OCI-LY7 (cell line): ENCODE data around the gene FA2H. TPM values are rescaled to one million over a fixed set of nuclear protein-coding genes. Genes with fewer than 3 reads are reported as not detected.

ENCODE experiments used
- BruUV-seq: library from RNA; stranded (reverse); fragments of 400-500 nt; replicated peaks from 2 replicates; lab custom pipeline; 2021; lab: Mats Ljungman, UMichigan
- CTCF ChIA-PET: fragments of 300-600 bp; sonication (Branson Sonifier 250); formaldehyde crosslinking; loops from one replicate; lab custom pipeline; 2022; ENCODE audit warnings: antibody characterized with exemption; ENCODE audit not compliant: unreplicated experiment; lab: Charles Lee
- POLR2A ChIA-PET: fragments of 300-600 bp; sonication (Branson Sonifier 250); formaldehyde crosslinking; loops from one replicate; lab custom pipeline; 2022; ENCODE audit warnings: antibody characterized with exemption; lab: Charles Lee
- DNase-seq: peaks from one replicate; pipeline ENCODE4 v3.0.0-alpha.2; 2015; ENCODE audit warnings: low spot score
- H2AFZ ChIP-seq: fragments of 200-600 bp; sonication (generic), shearing (Covaris generic); 2 replicates; pipeline ENCODE4 v1.6.1; 2014; ENCODE audit warnings: mild to moderate bottlenecking, antibody characterized with exemption, low read length, moderate library complexity
- H3K27ac ChIP-seq: fragments of 200-600 bp; sonication (generic); 2 replicates; pipeline ENCODE4 v1.5.1; 2014; ENCODE audit warnings: mixed run types, low read depth, mild to moderate bottlenecking, moderate library complexity, low read length, inconsistent platforms; ENCODE audit not compliant: poor library complexity, severe bottlenecking
- H3K36me3 ChIP-seq: fragments of 200-600 bp; sonication (generic); 2 replicates; pipeline ENCODE4 v1.6.1; 2014; ENCODE audit warnings: mild to moderate bottlenecking, antibody characterized with exemption, low read length, moderate library complexity, mixed read lengths; ENCODE audit not compliant: insufficient read depth
- H3K4me1 ChIP-seq: fragments of 200-600 bp; sonication (generic); 2 replicates; pipeline ENCODE4 v1.5.1; 2014; ENCODE audit warnings: mild to moderate bottlenecking, low read length; ENCODE audit not compliant: insufficient read depth, poor library complexity, severe bottlenecking
- H3K4me2 ChIP-seq: fragments of 200-600 bp; sonication (generic); 2 replicates; pipeline ENCODE4 v1.6.1; 2014; ENCODE audit warnings: mild to moderate bottlenecking, low read length
- H3K4me3 ChIP-seq: fragments of 200-600 bp; sonication (generic); 2 replicates; pipeline ENCODE4 v1.5.1; 2014; ENCODE audit warnings: mild to moderate bottlenecking, low read depth, low read length; ENCODE audit not compliant: poor library complexity, severe bottlenecking
- H3K79me2 ChIP-seq: fragments of 200-600 bp; sonication (generic); 2 replicates; pipeline ENCODE4 v1.6.1; 2016; ENCODE audit warnings: low read depth, mild to moderate bottlenecking, low read length, moderate library complexity, mixed read lengths; ENCODE audit not compliant: insufficient read depth
- H3K9me2 ChIP-seq: fragments of 200-600 bp; sonication (generic); 2 replicates; pipeline ENCODE4 v1.6.1; 2016; ENCODE audit warnings: mild to moderate bottlenecking, low read length, mixed read lengths; ENCODE audit not compliant: insufficient read depth
- H3K9me3 ChIP-seq: fragments of 200-600 bp; sonication (generic); 2 replicates; pipeline ENCODE4 v1.6.1; 2014; ENCODE audit warnings: mild to moderate bottlenecking, mixed run types, low read length, mixed read lengths
- H4K20me1 ChIP-seq: fragments of 200-600 bp; sonication (generic); 2 replicates; pipeline ENCODE4 v1.6.1; 2014; ENCODE audit warnings: mild to moderate bottlenecking, antibody characterized with exemption, low read length, moderate library complexity, mixed read lengths; ENCODE audit not compliant: insufficient read depth
- CTCF ChIP-seq: fragments of 200-600 bp; sonication (generic); conservative IDR thresholded peaks from 2 replicates; pipeline ENCODE4 v1.5.1; 2014; ENCODE audit warnings: mild to moderate bottlenecking, antibody characterized with exemption, low read length, moderate library complexity, mixed read lengths
- EZH2phosphoT487 ChIP-seq: fragments of 200-600 bp; sonication (generic); IDR thresholded peaks from 2 replicates; pipeline ENCODE4 v1.6.1; 2018; ENCODE audit warnings: low read depth, borderline replicate concordance, mild to moderate bottlenecking, mixed run types, antibody characterized with exemption, low read length, moderate library complexity, mixed read lengths
- intact Hi-C: fragments of 100-400 bp; cut with micrococcal nuclease; formaldehyde crosslinking; loops from one replicate; pipeline ENCODE4 v1.10.0; 2022; ENCODE audit not compliant: unreplicated experiment
- total RNA-seq, 2 experiments: library from RNA; depleted of rRNA in 1 of 2; stranded (reverse); fragments of >200 nt in 1 of 2; shearing (Covaris generic) in 1 of 2; gene quantifications; 2 replicates each; pipeline ENCODE4 v1.2.3, GENCODE V29; 2014 to 2022

FA2H gene
- total RNA-seq, 2 experiments from 2014 or later, result 0.73 to 4.7 TPM

GRCh38 chr16:74737521-74737920 is 37.1 kb downstream of the FA2H start:
- no peaks in the 10 kb centered on the region for H3K9me2 ChIP-seq
- TF ChIP-seq EZH2phosphoT487 (no peak), CTCF (no peak)
- ChIA-PET POLR2A (no interaction called here), CTCF (no interaction called here)
- no peak overlapping the region for H3K27ac ChIP-seq
- no peak overlapping the region for H2AFZ ChIP-seq
- DNase-seq, result no peak
- no peaks in the 10 kb centered on the region for H3K79me2 ChIP-seq
- no TSS peak for BruUV-seq
- no peak overlapping the region for H3K4me2 ChIP-seq
- intact Hi-C loops, result no loop called here
- H3K4me1 ChIP-seq, result no peaks in the 10 kb centered on the region
- no peak overlapping the region for H3K4me3 ChIP-seq
- H3K36me3 ChIP-seq, result no peaks in the 10 kb centered on the region
- H4K20me1 ChIP-seq, result no peaks in the 10 kb centered on the region
- no peaks in the 10 kb centered on the region for H3K9me3 ChIP-seq

GRCh38 chr16:74736531-74737157 is 38.0 kb downstream of the FA2H start:
- H3K4me3 ChIP-seq, result no peak overlapping the region
- no peaks in the 10 kb centered on the region for H3K9me2 ChIP-seq
- no peaks in the 10 kb centered on the region for H3K4me1 ChIP-seq
- H3K4me2 ChIP-seq, result no peak overlapping the region
- intact Hi-C loops, result no loop called here
- BruUV-seq, result no TSS peak
- H4K20me1 ChIP-seq, result no peaks in the 10 kb centered on the region
- no peak for DNase-seq
- no peaks in the 10 kb centered on the region for H3K36me3 ChIP-seq
- no peaks in the 10 kb centered on the region for H3K79me2 ChIP-seq
- H3K9me3 ChIP-seq, result no peaks in the 10 kb centered on the region
- no peak overlapping the region for H3K27ac ChIP-seq
- H2AFZ ChIP-seq, result no peak overlapping the region
- CTCF ChIA-PET, result no interaction called here
- POLR2A ChIA-PET, result no interaction called here
- TF ChIP-seq CTCF (no peak), EZH2phosphoT487 (no peak)

- Histone ChIP-seq H3K36me3 (no peaks in the 10 kb centered on the region), H3K4me3 (no peak overlapping the region), H3K4me2 (no peak overlapping the region), H2AFZ (no peak overlapping the region), H3K4me1 (no peaks in the 10 kb centered on the region), H3K9me3 (no peaks in the 10 kb centered on the region), H4K20me1 (no peaks in the 10 kb centered on the region), H3K27ac (no peak overlapping the region), H3K79me2 (no peaks in the 10 kb centered on the region), H3K9me2 (no peaks in the 10 kb centered on the region)
- DNase-seq, result no peak
- TF ChIP-seq CTCF (no peak), EZH2phosphoT487 (no peak)
- intact Hi-C loops, result no loop called here
- ChIA-PET CTCF (no interaction called here), POLR2A (interaction anchor here (0.6 kb wide), 1 partner anchor 637 kb away, joined by 3 read pairs; no protein-coding TSS in a partner anchor)
- BruUV-seq, result no TSS peak
Measured at GRCh38 chr16:74735554-74735953, 39.1 kb downstream of the FA2H start.
